Mammary epithelial cell (primary cell): ENCODE results near the gene BNC2.

Experiments used
- EZH2 ChIP-seq: IDR thresholded peaks from 2 replicates; pipeline ENCODE4 v1.6.1; 2012; ENCODE audit warnings: low read length, inconsistent platforms, borderline replicate concordance
- TF ChIP-seq, protein P1 (sequence below), 2 donors: IDR thresholded peaks in 1 of 2; conservative IDR thresholded peaks in 1 of 2; 2 replicates each; pipeline ENCODE4 v1.5.1; 2011 to 2012; ENCODE audit warnings: inconsistent platforms in 2 of 2, low read length in 2 of 2, mild to moderate bottlenecking in 2 of 2, control low read depth in 1 of 2, low read depth in 1 of 2; ENCODE audit not compliant: insufficient read depth in 1 of 2; ENCODE audit errors: extremely low read depth in 1 of 2

- TF ChIP-seq, protein P1, sequence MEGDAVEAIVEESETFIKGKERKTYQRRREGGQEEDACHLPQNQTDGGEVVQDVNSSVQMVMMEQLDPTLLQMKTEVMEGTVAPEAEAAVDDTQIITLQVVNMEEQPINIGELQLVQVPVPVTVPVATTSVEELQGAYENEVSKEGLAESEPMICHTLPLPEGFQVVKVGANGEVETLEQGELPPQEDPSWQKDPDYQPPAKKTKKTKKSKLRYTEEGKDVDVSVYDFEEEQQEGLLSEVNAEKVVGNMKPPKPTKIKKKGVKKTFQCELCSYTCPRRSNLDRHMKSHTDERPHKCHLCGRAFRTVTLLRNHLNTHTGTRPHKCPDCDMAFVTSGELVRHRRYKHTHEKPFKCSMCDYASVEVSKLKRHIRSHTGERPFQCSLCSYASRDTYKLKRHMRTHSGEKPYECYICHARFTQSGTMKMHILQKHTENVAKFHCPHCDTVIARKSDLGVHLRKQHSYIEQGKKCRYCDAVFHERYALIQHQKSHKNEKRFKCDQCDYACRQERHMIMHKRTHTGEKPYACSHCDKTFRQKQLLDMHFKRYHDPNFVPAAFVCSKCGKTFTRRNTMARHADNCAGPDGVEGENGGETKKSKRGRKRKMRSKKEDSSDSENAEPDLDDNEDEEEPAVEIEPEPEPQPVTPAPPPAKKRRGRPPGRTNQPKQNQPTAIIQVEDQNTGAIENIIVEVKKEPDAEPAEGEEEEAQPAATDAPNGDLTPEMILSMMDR (conservative IDR thresholded peaks at IDR 0.05 in 1 of 2, IDR thresholded peaks at IDR 0.05 in 1 of 2; ENCODE audit: extremely low read depth in 1 of 2, insufficient read depth in 1 of 2, low read depth in 1 of 2, low read length in 2 of 2): no peak
- no peak for TF ChIP-seq EZH2
Observed at GRCh38 chr9:16625811-16626210, 244.7 kb downstream of the BNC2 start.
